Measurements from ENCODE around the gene FOXO6.

The FOXO6 gene

DNA sequence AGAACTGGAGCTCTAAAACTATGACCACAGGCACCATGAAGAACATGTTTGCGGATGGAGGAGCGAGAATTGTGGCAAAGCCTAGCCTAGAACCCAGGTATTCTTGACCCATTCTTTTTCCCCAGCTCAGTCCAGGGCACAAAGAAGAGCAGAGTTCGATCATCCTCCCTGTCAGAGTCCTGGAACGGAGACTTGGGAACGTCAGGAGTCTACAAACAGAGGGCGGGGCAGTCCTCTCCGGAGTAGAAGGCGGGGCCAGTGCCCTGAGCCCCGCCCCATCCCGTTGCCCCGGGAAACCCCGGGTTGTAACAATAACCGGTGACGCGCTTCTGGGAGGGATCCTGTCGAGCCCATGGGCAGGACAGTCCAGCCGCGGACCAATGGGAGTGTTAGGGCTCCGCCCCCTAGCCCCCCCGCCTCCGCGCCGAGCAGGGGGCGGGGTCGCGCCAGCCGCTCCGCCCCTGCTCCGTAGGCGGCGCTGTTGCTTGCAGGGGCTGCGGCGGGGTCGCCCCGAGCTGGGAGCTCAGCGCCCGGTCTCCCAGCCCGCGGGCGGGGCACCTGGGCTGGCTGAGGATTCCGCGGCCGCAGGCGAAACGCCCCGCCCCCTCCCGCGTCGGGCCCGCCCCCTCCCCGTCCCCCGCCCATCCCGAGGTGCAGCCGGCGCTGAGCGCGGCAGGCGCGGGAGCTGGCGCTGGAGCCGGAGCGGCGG is at the start of gene FOXO6:
TSS of gene FOXO6 (plus strand) at position 649 of the 709 bp plus-strand sequence.
- peak; percentile 97 for DNase-seq

DNA sequence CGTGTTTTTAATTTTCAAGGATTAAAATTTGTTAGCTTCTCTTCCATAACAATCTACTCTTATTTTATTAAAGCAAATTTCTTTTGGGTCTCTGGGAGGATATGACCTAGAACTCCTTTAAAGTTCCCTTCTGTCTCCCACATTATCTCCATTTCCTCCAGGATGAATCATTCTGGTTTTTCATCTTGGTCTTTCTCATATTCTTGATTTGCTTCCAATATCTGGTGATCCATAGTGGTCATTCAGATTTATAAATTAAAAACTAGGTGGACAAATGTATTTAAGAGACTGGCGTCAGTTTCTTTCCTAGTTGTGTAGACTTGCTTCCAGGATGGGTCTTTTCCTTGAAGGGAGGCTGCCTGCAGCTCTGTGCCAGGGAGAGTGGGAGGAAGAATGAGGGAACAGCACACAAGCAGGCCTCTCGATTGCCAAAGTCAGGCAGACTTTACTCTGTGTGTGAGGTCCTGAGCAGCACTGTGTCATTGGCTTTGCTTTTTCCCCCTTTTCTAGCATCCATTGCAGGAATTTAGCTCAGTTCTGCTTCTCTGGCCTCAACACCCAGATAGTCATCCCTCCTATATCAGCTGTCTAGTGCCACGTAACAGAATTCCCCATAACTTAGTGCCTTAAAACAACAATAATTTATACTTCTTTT is 48.1 kb upstream of the FOXO6 start:
- no peak for DNase-seq

DNA sequence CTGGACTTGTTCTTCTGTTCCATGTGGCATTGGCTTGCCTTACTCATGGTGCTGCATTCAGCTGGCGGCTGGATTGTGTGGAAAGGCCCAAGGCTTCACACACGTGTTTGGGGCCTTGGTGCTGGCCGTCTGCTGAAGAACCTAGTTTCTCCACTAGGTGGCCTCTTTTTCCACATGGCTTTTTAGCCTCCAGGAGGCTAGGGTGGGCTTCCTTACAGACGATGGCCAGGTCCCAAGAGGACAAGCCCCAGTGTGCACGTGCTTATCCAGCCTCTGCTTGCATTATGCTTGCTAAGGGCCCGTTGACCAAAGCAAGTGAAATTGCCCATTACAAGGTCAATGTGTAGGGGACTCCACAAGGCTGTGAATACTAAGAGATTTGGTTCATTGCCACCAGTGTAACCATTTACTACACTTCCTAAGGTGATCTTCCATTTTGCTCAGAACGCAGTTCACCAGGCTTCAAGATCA is 47.5 kb upstream of the FOXO6 start:
- DNase-seq = peak; percentile 21

DNA sequence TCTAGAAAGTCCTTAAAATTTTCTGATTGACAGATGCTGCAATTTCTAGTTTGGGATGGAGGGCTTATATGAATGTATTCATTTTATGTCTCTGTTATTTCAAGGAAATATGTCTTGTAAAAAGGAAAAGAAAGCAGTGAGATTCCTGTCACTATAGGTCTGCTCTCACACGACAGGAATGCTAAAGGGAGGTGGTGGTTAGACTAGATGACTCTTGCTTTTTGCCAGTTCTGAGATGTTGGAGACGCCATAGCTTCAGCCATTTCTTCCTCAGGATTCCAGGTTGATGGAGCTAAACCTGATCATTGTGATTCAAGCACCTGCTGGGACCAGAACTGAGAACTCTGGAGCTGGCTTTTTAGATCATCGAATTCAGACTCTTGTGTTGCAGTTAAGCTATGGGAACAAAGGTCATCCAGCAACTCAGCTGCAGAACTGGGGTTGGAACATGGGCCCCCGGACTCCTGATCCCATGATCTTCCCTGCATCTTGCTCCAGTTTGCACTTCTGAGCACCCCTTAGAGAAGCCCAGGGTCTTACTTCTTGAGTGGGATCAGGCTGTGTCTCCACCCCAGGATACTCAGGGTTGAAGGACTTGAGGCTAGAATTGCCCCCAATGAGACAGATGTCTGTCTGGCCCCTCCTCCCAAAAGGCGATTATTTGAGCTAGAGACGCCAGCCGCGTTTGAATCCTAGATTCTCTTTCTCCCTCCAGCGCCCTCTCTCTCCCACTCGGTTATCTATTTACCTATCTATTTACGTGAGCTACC is 46.7 kb upstream of the FOXO6 start:
- DNase-seq = peak; percentile 82

DNA sequence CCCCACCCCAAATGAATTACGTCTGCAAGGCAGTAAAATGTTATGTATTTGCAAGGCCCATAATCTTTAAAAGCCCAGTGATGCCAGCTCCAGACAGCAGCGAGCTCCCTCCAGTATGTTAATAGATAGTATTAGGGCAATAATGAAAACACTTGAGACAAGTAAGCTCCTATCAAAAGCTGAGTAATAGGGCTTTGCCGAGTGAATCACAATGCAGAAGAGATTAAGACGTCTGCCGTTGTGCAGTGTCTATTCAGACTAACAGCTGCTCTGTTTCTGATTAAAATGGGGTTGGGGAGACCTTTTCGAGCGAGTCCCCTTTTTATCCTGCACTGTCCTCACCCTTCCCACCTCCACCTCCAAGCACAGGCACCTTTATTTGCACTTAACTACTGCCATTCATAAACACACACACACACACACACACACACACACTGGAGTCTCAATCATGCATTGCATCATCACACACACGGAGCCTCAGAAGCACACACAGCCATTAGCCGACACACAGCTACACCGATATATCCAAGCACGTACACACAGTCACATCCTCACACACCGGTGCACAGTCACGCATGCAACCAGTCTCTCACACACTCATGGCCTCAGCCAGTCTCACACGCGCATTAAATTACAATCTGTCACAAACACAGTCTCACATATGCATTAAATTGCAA is 46.0 kb upstream of the FOXO6 start:
- peak; percentile 82 for DNase-seq

DNA sequence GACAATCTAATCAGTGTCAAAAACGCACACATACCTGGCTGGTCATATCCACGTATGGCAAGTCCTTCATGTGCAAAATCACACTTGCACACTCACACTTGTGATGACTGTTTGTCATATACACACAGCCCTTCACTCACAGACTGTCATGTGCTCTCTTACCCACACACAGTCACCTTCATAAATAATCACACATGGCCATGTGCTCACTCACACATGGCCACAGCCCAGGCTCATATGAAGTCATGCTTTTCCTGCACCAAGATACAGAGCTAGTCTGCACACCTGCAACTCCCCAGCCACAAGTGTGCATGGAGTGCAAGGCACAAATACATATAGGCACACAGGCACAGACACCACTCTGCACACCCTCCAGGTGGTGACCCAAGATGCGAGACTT is 45.4 kb upstream of the FOXO6 start:
- no peak for DNase-seq

DNA sequence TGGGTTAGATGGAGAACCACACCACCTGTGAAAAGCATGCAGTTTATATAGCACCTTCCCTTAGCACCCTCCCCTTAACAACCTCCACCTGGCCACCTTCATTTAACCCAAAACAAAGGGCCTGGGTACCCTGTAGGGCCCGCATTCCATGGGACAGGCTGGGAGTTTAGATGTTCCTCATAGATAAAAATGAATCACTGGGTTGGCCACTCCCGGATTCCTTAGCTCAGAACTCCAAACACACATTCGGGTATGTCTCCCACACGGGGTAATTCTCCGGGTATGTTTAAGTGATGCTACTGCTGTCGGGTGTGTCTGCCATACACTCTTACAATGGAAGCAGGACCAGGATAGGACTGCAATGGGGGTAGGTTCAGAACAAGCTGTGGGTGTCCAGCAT is 43.9 kb upstream of the FOXO6 start:
- DNase-seq = no peak

DNA sequence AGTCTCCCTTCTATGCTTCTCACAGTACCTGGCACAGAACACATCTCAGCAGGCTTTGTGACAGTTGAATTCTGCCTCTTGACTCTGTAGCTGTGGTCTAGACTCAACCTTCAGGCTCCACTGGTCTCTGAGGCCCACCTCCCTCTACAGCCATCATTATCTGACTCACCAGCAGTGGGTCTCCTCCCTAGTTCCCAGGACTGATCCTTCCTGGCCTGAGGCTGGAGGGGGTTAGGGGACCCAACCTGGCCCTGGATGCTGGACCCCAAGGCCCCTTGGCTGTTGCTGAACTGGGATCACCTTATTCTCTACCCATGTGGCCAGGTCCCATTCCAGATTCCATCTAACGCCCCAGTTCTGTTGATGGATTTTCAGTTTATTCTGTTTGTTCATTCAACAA is 43.1 kb upstream of the FOXO6 start:
- no peak for DNase-seq

DNA sequence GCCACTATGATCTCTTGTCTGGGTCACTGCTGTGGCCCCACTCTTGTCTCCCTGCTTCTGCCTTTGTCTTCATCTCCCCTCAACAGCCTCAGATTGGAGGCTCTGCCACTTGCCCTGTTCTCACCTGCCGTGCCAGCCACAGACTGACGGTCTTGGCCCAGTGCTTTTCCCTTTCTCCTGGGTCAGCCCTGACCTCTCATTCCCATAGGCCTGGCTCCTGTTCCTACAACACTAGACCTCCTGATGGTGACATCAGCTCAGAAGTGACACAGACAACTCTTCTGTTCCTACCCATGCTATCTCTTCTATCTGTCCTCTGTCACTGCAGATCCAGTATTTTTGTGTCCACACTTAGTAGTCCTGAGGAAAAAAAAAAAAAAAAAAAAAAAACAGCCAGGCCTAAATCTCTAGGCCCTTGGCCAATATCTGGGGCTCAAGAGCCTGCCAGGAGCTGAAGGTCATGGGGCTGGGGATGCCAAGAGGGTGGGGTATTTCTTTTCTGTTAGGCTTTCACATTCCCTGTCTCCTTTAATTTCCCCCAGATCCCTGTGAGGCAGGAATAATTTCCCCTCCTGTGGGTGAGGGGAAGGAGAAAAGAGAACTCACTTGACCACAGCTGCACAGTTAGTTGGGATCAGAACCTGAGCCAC is 42.0 kb upstream of the FOXO6 start:
- DNase-seq = no peak

DNA sequence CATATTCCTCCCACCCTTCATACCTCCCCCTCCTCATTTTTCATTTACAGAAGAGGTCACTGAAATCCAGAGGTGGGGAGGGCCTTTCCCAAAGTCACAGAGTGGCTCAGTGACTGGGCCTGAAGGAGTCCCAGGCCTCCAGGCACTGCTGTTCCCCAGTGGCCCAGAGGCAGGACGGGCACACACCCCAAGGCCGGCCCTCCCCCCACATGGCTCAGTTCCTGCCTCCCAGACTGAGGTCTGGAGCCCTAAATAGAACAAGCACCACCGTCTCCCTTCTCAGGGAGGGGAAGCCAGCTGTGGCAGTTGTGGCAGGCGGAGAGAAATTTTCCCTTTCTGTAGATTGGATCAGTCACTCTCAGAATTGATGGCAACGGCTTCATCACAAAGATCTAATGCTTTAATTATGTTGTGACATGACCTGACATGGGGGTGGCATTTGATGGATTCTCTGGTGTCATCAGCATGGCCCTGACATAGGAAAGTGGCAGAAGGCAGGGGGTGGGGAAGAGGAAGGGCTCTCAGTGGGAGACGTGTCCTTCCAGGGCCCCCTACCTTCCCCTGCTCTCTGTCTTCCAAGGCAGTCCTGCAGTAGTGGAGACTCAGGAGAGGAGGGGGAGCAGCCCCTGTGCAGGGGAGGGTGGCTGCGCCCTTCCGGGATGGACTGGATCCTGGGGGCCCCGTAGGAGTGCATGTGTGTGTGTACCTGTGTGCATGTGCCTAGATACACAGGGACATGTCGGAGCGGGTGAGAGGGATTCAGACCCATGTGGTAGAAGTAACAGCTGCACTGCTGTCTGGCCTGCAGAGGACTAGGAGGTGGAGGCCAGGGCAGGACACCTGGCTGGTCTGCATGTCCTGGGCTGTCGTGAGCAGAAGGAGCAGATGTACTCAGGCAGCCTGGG is 41.2 kb upstream of the FOXO6 start:
- DNase-seq = no peak

DNA sequence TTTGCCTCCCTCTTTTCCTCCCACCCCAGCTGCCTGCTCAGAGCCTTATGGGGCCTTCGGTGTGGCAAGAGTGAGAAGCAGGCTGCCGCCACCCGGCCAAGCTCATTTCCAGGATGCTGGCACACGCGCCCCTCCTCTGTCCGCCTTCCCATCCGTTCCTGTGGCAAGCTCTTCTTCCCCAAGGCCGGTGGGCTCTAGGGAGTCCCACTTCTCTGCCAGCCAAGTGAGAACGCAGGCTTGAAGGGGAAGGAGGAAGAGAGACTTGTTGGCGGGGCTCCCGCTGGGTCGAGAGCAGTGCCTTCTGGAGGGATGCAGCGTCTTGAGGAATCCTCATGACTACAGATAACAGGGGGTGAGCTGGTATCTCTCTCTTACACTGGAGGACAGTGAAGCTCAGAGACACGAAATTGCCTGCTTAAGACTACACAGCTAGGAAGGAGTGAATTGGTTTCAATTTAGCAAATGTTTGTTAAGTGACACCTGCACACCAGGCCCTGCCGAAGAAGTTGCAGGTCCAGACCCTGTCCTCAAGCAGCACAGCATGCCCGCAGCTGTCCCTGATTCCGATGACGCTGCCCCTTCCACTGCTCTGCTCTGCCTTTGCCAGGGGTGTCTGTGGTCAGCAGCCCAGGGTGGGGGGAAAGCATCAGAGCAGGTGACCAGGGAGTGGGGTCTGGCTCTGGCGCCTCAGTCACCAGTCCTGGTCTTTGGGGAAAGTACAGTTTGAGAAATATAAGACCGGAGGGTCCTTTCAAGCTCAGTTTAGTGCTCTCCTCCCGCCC is 40.1 kb upstream of the FOXO6 start:
- DNase-seq = no peak

DNA sequence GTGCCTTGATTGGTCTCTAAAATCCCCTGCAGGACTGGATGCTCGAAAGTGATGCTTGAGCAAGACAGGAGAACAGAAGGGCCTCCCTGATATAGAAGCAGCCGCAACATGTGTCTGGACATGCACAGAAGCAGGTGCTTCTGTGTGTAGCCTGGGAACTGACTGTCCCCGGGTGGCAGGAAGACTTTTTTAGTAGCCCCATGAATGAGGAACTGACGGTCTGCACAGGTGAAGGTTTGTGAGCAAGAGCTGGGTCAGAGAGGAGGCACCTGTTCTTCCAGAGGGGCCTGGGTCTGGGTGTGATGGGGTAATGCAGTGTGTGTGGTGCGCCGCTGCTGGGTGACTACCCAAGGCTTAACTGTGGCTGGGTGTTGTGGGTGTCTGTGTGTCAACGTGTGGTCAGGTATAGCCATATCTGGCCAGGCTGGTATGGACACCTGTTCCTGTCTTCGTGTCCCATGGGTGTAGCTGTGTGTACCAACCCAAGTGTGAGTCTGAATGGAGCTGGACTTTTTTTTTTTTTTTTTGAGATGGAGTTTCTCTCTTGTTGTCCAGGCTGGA is 39.1 kb upstream of the FOXO6 start:
- DNase-seq = peak; percentile 4

DNA sequence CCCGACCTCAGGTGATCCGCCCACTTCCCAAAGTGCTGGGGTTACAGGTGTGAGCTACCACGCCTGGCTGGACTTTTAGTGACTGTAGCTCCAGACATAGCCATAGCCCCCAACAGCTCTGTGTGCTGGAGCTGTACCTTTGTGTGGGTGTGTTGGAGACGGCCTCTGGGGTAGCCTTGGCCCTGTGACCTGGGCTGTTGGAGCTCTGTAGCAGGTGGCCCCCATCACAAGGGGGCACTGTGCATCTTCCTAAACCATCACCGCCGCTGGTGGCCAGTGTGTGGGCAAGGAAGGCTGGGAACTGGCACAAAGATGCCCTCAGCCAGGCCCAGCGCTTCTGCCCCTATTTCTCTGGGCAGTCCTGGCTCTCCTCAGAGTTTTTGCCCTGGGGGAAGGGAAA is 38.4 kb upstream of the FOXO6 start:
- peak; percentile 37 for DNase-seq

DNA sequence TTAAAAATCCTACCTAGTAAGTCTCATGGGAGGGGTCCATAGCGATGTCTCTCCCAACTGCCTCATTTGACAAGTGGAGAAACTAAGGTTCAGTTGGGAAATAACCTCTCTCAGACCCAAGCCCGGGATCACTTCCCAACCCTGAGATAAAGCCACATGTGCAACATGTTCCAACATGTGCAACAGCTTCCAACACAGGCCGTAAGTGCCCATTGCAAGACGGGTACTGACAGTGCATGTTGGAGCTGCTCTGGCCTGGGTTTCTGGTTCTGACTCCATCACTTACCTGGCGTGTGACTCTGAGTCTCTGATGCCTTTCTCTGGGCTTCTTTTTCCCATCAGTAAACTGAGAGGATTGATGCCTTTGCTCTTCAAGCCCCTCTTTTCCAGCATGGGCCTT is 38.0 kb upstream of the FOXO6 start:
- no peak for DNase-seq

DNA sequence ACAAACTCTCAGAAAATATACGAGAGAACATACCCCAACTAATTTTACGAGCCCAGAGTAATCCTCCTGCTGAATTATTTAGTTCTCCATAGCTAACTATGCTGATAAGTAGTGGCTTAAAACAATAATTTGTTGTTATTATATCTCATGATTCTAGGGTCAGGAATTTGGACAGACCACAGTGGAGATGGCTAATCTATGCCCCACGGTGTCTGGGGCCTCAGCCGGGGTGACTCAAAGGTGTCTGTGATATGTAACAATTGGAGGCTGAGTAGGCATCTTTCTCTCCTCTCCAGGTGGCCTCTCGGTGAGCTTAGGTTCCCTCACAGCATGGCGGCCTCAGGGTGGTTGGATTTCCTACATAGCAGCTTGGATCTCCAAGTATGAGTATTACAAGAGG is 35.4 kb upstream of the FOXO6 start:
- no peak for DNase-seq

DNA sequence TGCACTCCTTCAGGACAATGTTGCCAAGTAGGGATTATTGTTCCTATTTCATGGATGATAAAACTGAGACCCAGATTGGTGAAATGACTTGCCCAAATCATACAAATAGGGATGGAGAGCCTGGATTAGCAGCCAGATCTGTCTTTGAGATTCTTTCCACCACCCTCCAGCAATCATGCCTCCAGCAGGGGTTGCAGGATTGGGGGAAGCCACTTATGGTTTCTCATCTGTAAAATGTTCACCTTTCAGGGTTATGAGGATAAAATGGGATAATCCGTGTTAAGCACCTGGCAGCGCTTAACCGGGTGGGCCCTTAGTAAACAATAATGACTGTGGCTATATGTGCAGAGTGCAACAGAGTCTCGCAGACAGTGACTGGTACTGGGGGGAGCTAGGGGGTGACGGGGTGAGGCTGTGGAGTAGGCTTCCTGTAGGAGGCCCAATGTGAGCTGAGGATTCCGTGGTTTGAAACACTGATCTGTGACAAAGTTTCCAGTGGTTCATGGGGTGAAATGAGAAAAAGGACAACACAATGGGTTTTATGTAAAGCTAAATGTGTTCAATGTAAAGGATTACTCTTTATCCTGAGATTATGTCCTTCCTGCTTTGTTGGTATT is 33.7 kb upstream of the FOXO6 start:
- no peak for DNase-seq

DNA sequence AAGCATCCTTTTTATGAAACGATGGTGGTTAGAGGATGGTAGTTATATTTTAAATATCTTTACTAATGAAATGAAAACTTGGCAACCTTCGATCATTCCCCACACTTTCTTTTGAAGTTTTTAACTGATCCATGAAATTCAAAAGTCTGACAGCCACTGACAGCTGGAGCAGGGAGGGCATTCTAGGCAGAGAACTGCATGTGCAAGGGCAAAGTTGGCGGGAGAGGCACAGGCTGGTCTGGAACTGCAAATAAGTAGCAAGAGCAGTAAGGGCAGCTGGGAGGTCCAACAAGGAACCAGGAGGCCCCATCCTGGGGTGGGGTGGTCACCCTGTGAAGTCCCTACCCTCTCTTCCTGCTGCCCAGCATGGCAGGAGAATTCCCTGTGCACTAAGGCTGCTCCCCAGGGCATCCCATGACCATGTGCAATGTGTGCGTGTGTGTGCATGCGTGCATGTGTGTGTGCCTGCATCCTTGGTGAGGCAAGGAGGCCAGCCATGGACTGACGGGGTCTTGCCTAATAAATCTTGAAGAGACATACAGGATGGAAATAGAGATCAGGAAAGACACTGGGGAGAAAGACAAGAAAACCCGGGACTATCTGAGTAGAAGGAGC is 33.1 kb upstream of the FOXO6 start:
- no peak for DNase-seq

DNA sequence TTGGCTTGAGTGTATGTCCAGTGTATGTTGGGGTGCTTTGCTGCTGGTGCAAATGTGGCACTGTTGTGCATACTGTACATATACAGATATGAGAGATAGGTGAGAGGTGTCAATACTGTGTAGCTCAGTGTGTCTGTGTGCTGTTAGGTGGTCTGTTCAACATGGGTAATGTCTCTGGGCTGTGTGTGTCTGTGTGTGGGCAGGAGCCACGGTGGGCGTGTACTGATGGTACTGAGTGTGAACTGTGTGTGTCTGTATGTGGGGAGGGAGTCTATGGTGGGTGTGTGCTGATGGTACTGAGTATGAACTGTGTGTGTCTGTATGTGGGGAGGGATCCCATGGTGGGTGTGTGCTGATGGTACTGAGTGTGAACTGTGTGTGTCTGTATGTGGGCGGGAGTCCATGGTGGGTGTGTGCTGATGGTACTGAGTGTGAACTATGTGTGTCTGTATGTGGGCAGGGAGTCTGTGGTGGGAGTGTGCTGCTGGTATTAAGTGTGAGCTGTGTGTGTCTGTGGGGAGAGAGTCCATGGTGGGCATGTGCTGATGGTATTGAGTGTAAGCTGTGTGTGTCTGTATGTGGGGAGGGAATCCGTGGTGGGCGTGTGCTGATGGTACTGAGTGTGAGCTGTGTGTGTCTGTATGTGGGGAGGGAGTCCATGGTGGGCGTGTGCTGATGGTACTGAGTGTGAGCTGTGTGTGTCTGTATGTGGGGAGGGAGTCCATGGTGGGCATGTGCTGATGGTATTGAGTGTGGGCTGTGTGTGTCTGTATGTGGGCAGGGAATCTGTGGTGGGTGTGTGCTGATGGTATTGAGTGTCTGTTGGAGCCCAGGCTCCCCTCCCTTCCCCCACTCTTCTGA is 32.2 kb upstream of the FOXO6 start:
- no peak for DNase-seq
